H1 (cell line): ENCODE data around the gene TRABD2B. TPM values are rescaled to one million over a fixed set of nuclear protein-coding genes. Genes with fewer than 3 reads are reported as not detected.

ENCODE experiments used
- CTCF ChIA-PET: fragments of 300-600 bp; sonication (Branson Sonifier 250); formaldehyde crosslinking; loops from one replicate; lab custom pipeline; 2021; ENCODE audit not compliant: partially characterized antibody; lab: Charles Lee
- POLR2A ChIA-PET: fragments of 300-600 bp; sonication (Branson Sonifier 250); formaldehyde crosslinking; loops from one replicate; lab custom pipeline; 2021; ENCODE audit warnings: inconsistent platforms; ENCODE audit not compliant: partially characterized antibody; lab: Charles Lee
- DNase-seq, 2 experiments: peaks; one replicate each; pipeline versions ENCODE4 v3.0.0 to v3.0.0-alpha.2; 2010 to 2022; ENCODE audit warnings: low spot score in 2 of 2, low read depth in 1 of 2, mixed read lengths in 1 of 2
- FAIRE-seq: peaks from 2 replicates; lab custom pipeline; 2011; peaks lifted over from hg19 to GRCh38; lab: Jason Lieb, UNC
- H2AFZ ChIP-seq: 2 replicates; pipeline ENCODE4 v1.8.1; 2012; ENCODE audit warnings: low read length, inconsistent platforms
- H2AK5ac ChIP-seq: 2 replicates; pipeline ENCODE4 v1.6.1; 2013; ENCODE audit warnings: low read depth, low read length
- H2BK120ac ChIP-seq: replicated peaks from 2 replicates; pipeline ENCODE3; 2013; ENCODE audit warnings: low read depth, low read length, inconsistent platforms
- H2BK12ac ChIP-seq: 2 replicates; pipeline ENCODE4 v1.6.1; 2013; ENCODE audit warnings: low read depth, low read length
- H2BK15ac ChIP-seq: 2 replicates; pipeline ENCODE4 v1.6.1; 2013; ENCODE audit warnings: low read length
- H2BK20ac ChIP-seq: 2 replicates; pipeline ENCODE4 v1.6.1; 2013; ENCODE audit warnings: low read length
- H2BK5ac ChIP-seq: 2 replicates; pipeline ENCODE4 v1.6.1; 2013; ENCODE audit warnings: low read depth, low read length
- H3K14ac ChIP-seq: 2 replicates; pipeline ENCODE4 v1.6.1; 2013; ENCODE audit warnings: inconsistent platforms; ENCODE audit not compliant: insufficient read length
- H3K18ac ChIP-seq: 2 replicates; pipeline ENCODE4 v1.6.1; 2013; ENCODE audit warnings: low read length; ENCODE audit errors: extremely low read depth
- H3K23ac ChIP-seq: 2 replicates; pipeline ENCODE4 v1.6.1; 2013; ENCODE audit warnings: inconsistent platforms; ENCODE audit not compliant: insufficient read length
- H3K23me2 ChIP-seq: 2 replicates; pipeline ENCODE4 v1.6.1; 2013; ENCODE audit warnings: low read depth, low read length
- H3K27ac ChIP-seq: 2 replicates; pipeline ENCODE4 v1.6.1; 2011; ENCODE audit warnings: low read depth, low read length, inconsistent platforms
- H3K27me3 ChIP-seq, 4 experiments: replicated peaks in 1 of 4; 1 replicate in 1 of 4; 2 replicates in 3 of 4; pipeline versions ENCODE4 v1.6.1 to v1.8.1; 2011 to 2013; ENCODE audit warnings: low read length in 3 of 4, mild to moderate bottlenecking in 3 of 4, inconsistent platforms in 2 of 4, mixed read lengths in 2 of 4, moderate library complexity in 1 of 4; ENCODE audit not compliant: control insufficient read depth in 3 of 4, insufficient read depth in 3 of 4; ENCODE audit errors: extremely low read depth in 1 of 4
- H3K36me3 ChIP-seq, 4 experiments: 2 replicates each; pipeline versions ENCODE4 v1.6.1 to v1.8.1; 2011 to 2013; ENCODE audit warnings: mild to moderate bottlenecking in 4 of 4, low read length in 3 of 4, moderate library complexity in 2 of 4, control low read depth in 1 of 4, inconsistent platforms in 1 of 4; ENCODE audit not compliant: insufficient read depth in 4 of 4, control insufficient read depth in 2 of 4
- H3K4ac ChIP-seq: replicated peaks from 2 replicates; pipeline ENCODE3; 2013; ENCODE audit warnings: low read length, low read depth, mixed read lengths, inconsistent platforms; ENCODE audit not compliant: insufficient read length
- H3K4me1 ChIP-seq, 4 experiments: replicated peaks in 1 of 4; 1 replicate in 1 of 4; 2 replicates in 3 of 4; pipeline versions ENCODE4 v1.6.1 to v1.8.1; 2011 to 2013; ENCODE audit warnings: low read length in 3 of 4, inconsistent platforms in 2 of 4, mixed read lengths in 1 of 4; ENCODE audit not compliant: insufficient read depth in 4 of 4, control insufficient read depth in 3 of 4
- H3K4me2 ChIP-seq, 2 experiments: 2 replicates each; pipeline versions ENCODE4 v1.6.1 to v1.8.1; 2011 to 2013; ENCODE audit warnings: low read depth in 2 of 2, low read length in 2 of 2, control low read depth in 1 of 2, inconsistent platforms in 1 of 2, mild to moderate bottlenecking in 1 of 2; ENCODE audit not compliant: insufficient read depth in 1 of 2
- H3K4me3 ChIP-seq, 4 experiments: fragments of 200-600, 300-600 bp in 1 of 4; sonication (generic), shearing (Covaris generic), sonication (Bioruptor Twin) in 1 of 4; 2 replicates each; pipeline versions ENCODE4 v1.5.1 to v1.8.1; 2011 to 2016; ENCODE audit warnings: low read length in 4 of 4, low read depth in 3 of 4, control low read depth in 2 of 4, inconsistent platforms in 2 of 4, mild to moderate bottlenecking in 2 of 4, mixed read lengths in 1 of 4, moderate library complexity in 1 of 4; ENCODE audit not compliant: insufficient read depth in 2 of 4; ENCODE audit errors: extremely low read depth in 1 of 4
- H3K56ac ChIP-seq: replicated peaks from 2 replicates; pipeline ENCODE3; 2013; ENCODE audit warnings: low read depth, mild to moderate bottlenecking, mixed read lengths, low read length, inconsistent platforms; ENCODE audit not compliant: insufficient read length
- H3K79me1 ChIP-seq: 2 replicates; pipeline ENCODE4 v1.6.1; 2013; ENCODE audit warnings: low read depth, low read length, control low read depth
- H3K79me2 ChIP-seq, 2 experiments: 2 replicates each; pipeline versions ENCODE4 v1.6.1 to v1.8.1; 2012 to 2013; ENCODE audit warnings: low read length in 2 of 2, mild to moderate bottlenecking in 2 of 2, inconsistent platforms in 1 of 2; ENCODE audit not compliant: insufficient read depth in 2 of 2, control insufficient read depth in 1 of 2
- H3K9ac ChIP-seq, 4 experiments: replicated peaks in 1 of 4; 1 replicate in 1 of 4; 2 replicates in 3 of 4; pipeline versions ENCODE4 v1.6.1 to v1.8.1; 2011 to 2013; ENCODE audit warnings: low read depth in 3 of 4, low read length in 3 of 4, control low read depth in 2 of 4, mild to moderate bottlenecking in 2 of 4, moderate library complexity in 2 of 4, inconsistent platforms in 1 of 4; ENCODE audit errors: extremely low read depth in 1 of 4
- H3K9me3 ChIP-seq, 2 experiments: 2 replicates each; pipeline versions ENCODE4 v1.6.1 to v1.8.1; 2012 to 2013; ENCODE audit warnings: mild to moderate bottlenecking in 2 of 2, moderate library complexity in 2 of 2, control low read depth in 1 of 2, inconsistent platforms in 1 of 2, low read depth in 1 of 2, low read length in 1 of 2, mixed read lengths in 1 of 2; ENCODE audit not compliant: insufficient read depth in 2 of 2
- H4K20me1 ChIP-seq, 2 experiments: replicated peaks in 1 of 2; 2 replicates each; pipeline versions ENCODE3 to v1.8.1; 2011 to 2013; ENCODE audit warnings: inconsistent platforms in 2 of 2, low read length in 2 of 2, mild to moderate bottlenecking in 1 of 2; ENCODE audit not compliant: insufficient read depth in 2 of 2, control insufficient read depth in 1 of 2
- H4K5ac ChIP-seq: 2 replicates; pipeline ENCODE4 v1.6.1; 2013; ENCODE audit warnings: low read length, low read depth, mixed read lengths, inconsistent platforms; ENCODE audit not compliant: insufficient read length
- H4K8ac ChIP-seq: 2 replicates; pipeline ENCODE4 v1.8.0; 2013; ENCODE audit warnings: mild to moderate bottlenecking, moderate library complexity, low read length, inconsistent platforms; ENCODE audit not compliant: insufficient read depth; ENCODE audit errors: extremely low read depth
- H4K91ac ChIP-seq: replicated peaks from 2 replicates; pipeline ENCODE3; 2013; ENCODE audit warnings: low read length, mixed read lengths, inconsistent platforms; ENCODE audit not compliant: insufficient read length
- ASH2L ChIP-seq: fragments of 200-600, 300-600 bp; sonication (generic); IDR thresholded peaks from one replicate; pipeline ENCODE4 v1.7.1; 2017; ENCODE audit warnings: low read length
- ATF3 ChIP-seq: IDR thresholded peaks from 2 replicates; pipeline ENCODE4 v1.6.1; 2011; ENCODE audit warnings: low read depth, mild to moderate bottlenecking, low read length; ENCODE audit not compliant: insufficient read depth
- CEBPB ChIP-seq: IDR thresholded peaks from 2 replicates; pipeline ENCODE4 v1.6.1; 2012; ENCODE audit warnings: low read depth, low read length
- EP300 ChIP-seq, 2 experiments: IDR thresholded peaks; 1 replicate in 1 of 2; 2 replicates in 1 of 2; pipeline ENCODE4 v1.6.1; 2011 to 2012; ENCODE audit warnings: low read depth in 2 of 2, low read length in 2 of 2, mild to moderate bottlenecking in 2 of 2, borderline replicate concordance in 1 of 2, inconsistent platforms in 1 of 2, moderate library complexity in 1 of 2
- FOSL1 ChIP-seq: IDR thresholded peaks from 2 replicates; pipeline ENCODE4 v1.6.1; 2011; ENCODE audit warnings: mild to moderate bottlenecking, low read depth, low read length, moderate library complexity; ENCODE audit not compliant: insufficient read depth
- JUND ChIP-seq: IDR thresholded peaks from 2 replicates; pipeline ENCODE4 v1.6.1; 2011; ENCODE audit warnings: mild to moderate bottlenecking, improper control_type of control experiment, low read length
- KDM4A ChIP-seq: IDR thresholded peaks from one replicate; pipeline ENCODE4 v1.7.1; 2012; ENCODE audit warnings: low read depth, mild to moderate bottlenecking, moderate library complexity, low read length, inconsistent platforms; ENCODE audit not compliant: severe bottlenecking
- NANOG ChIP-seq: IDR thresholded peaks from 2 replicates; pipeline ENCODE4 v1.6.1; 2011; ENCODE audit warnings: low read length, low read depth, mild to moderate bottlenecking, inconsistent platforms; ENCODE audit not compliant: insufficient read depth, poor library complexity, severe bottlenecking
- POLR2AphosphoS5 ChIP-seq: IDR thresholded peaks from 2 replicates; pipeline ENCODE4 v1.6.1; 2011; ENCODE audit warnings: low read depth, low read length
- SAP30 ChIP-seq: fragments of 300-600 bp; sonication (generic); IDR thresholded peaks from 2 replicates; pipeline ENCODE4 v1.7.1; 2012; ENCODE audit warnings: low read length, moderate library complexity, mild to moderate bottlenecking, inconsistent platforms; ENCODE audit not compliant: insufficient read depth, insufficient replicate concordance
- SUZ12 ChIP-seq: fragments of 200-600 bp; sonication (generic); IDR thresholded peaks from 2 replicates; pipeline ENCODE4 v1.6.1; 2012; ENCODE audit warnings: mild to moderate bottlenecking, inconsistent platforms, low read length, moderate library complexity, mixed read lengths
- TEAD4 ChIP-seq: IDR thresholded peaks from 2 replicates; pipeline ENCODE4 v1.6.1; 2012; ENCODE audit warnings: low read depth, low read length, inconsistent platforms, mixed read lengths
- YY1 ChIP-seq: IDR thresholded peaks from 2 replicates; pipeline ENCODE4 v1.6.1; 2011; ENCODE audit warnings: low read depth, mild to moderate bottlenecking, low read length
- ZNF274 ChIP-seq: IDR thresholded peaks from 2 replicates; pipeline ENCODE4 v1.7.0; 2012; ENCODE audit warnings: low read length, borderline replicate concordance; ENCODE audit errors: extremely low read depth
- WGBS, 2 experiments: shearing (Covaris generic) in 1 of 2; methylation state at CpG; one replicate each; pipeline versions ENCODE4 v1.1.6 to v1.1.7; 2013 to 2015; ENCODE audit warnings: low lambda C conversion rate in 2 of 2, mixed read lengths in 2 of 2, inconsistent platforms in 1 of 2, low coverage in 1 of 2, missing lambda C conversion rate in 1 of 2; ENCODE audit not compliant: insufficient replicate concordance in 2 of 2, insufficient coverage in 1 of 2, insufficient read length in 1 of 2; ENCODE audit errors: extremely low coverage in 1 of 2, missing lambda C conversion rate in 1 of 2; 5-methylcytosine and 5-hydroxymethylcytosine counted together
- polyA plus RNA-seq, 7 experiments: library from polyadenylated mRNA; depleted of rRNA in 3 of 7; stranded (reverse) in 5 of 7; unstranded in 2 of 7; fragments of >200 nt in 5 of 7; fragments of 200-250 nt in 2 of 7; gene quantifications; 1 replicate in 5 of 7; 2 replicates in 1 of 7; 4 replicates in 1 of 7; pipeline versions ENCODE4 v1.2.1 to v1.2.3, GENCODE V29; 2011 to 2013; ENCODE audit warnings: missing spikeins in 2 of 7, mixed read lengths in 2 of 7
- total RNA-seq: library from RNA; stranded (reverse); fragmentation: NEBNext Ultra II Directional; extraction: Animal tissue kit (Norgen Biotek cat#: 25700); gene quantifications from 2 replicates; pipeline ENCODE4 v1.2.1, GENCODE V29; 2021

Gene TRABD2B
- total and polyA plus RNA-seq, 2 of the 8 experiments (the other 6 are each of a cell fraction or from before 2014, with no cell fraction given): 0.95 to 3.4 TPM

DNA sequence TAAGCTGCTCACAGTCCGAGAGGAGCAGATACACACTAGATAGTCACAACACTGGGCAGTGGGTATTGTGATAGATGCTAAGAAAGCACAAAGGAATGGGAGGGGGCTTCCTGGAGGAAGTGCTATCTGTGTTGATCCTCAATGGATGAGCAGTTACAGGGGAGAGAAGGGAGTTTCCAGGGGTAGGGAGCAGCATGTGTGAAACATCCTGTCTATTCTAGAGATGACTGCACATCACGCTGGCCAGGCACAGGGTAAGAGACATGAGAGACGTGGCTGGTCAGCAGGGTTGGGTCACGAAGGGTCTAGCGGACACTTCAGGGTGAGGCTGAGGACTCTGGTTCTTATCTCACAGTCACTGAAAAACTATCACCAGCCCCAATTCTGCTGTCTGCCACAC is 235.2 kb downstream of the TRABD2B start:
- no peak overlapping the region for H4K8ac ChIP-seq
- DNase-seq (no peak), FAIRE-seq (no peak)
- no peak overlapping the region for H2BK5ac ChIP-seq
- no peak overlapping the region for H2AK5ac ChIP-seq
- H3K27ac ChIP-seq: no peak overlapping the region
- H3K4me2 ChIP-seq: no peak overlapping the region
- no peak overlapping the region for H3K18ac ChIP-seq
- H3K14ac ChIP-seq: no peak overlapping the region
- no peak overlapping the region for H3K4ac ChIP-seq
- H3K79me2 ChIP-seq: no peaks in the 10 kb centered on the region
- H3K36me3 ChIP-seq: no peaks in the 10 kb centered on the region
- no peaks in the 10 kb centered on the region for H3K79me1 ChIP-seq
- no peak overlapping the region for H3K23ac ChIP-seq
- 75% methylated on average over 5 of the region's 5 CpGs; no CpG with 5 or more reads in 1 of the 2 experiments for WGBS, 2 experiments
- no peak overlapping the region for H2BK12ac ChIP-seq
- ChIA-PET POLR2A (no interaction called here), CTCF (interaction anchor here (0.7 to 6.9 kb wide), 4 partner anchors 7 to 233 kb away, joined by 3 to 68 read pairs (median 4); no protein-coding TSS in a partner anchor)
- no peak overlapping the region; a peak in 1 of 7 replicates for H3K9ac ChIP-seq
- no peak overlapping the region for H4K91ac ChIP-seq
- H4K20me1 ChIP-seq: no peaks in the 10 kb centered on the region
- no peaks in the 10 kb centered on the region for H3K4me1 ChIP-seq
- no peaks in the 10 kb centered on the region for H3K9me3 ChIP-seq
- no peak overlapping the region for H3K4me3 ChIP-seq
- H2BK15ac ChIP-seq: no peak overlapping the region
- no peak overlapping the region for H2BK20ac ChIP-seq
- no peak overlapping the region for H2BK120ac ChIP-seq
- H3K56ac ChIP-seq: no peak overlapping the region
- H4K5ac ChIP-seq: no peak overlapping the region
- H2AFZ ChIP-seq: no peak overlapping the region
- H3K23me2 ChIP-seq: no peaks in the 10 kb centered on the region
- H3K27me3 ChIP-seq: no peaks in the 10 kb centered on the region
- TF ChIP-seq SAP30 (no peak), FOSL1 (no peak), POLR2AphosphoS5 (no peak), ATF3 (no peak), YY1 (no peak), ZNF274 (no peak), ASH2L (no peak), SUZ12 (no peak), EP300 (IDR thresholded peaks at IDR 0.05; ENCODE audit: borderline replicate concordance in 1 of 2, low read depth in 2 of 2, low read length in 2 of 2) (no peak), TEAD4 (no peak), JUND (no peak), KDM4A (no peak), CEBPB (no peak), NANOG (no peak)
